T47D (cell line): ENCODE results near the gene DPH3.

ENCODE experiments used
- DNase-seq, 2 experiments: peaks; one replicate each; pipeline versions ENCODE4 v3.0.0 to v3.0.0-alpha.2; 2011 to 2012; ENCODE audit warnings: low read depth in 1 of 2, low spot score in 1 of 2
- JUND ChIP-seq: IDR thresholded peaks from 2 replicates; pipeline ENCODE4 v1.6.1; 2012; ENCODE audit warnings: low read depth
- in situ Hi-C: cut with HindIII; loops from 2 replicates; pipeline ENCODE4 v1.10.0; 2016; ENCODE audit warnings: low sequenced_read_pairs, low pct_unique_long_range_greater_than_20kb

Gene DPH3

GRCh38 chr3:16286751-16287543 is 22.2 kb upstream of the DPH3 start:
- TF ChIP-seq JUND, result no peak
- in situ Hi-C loops, result no loop called here
- no peak for DNase-seq

- DNase-seq, result no peak
- no peak for TF ChIP-seq JUND
- in situ Hi-C loops, result no loop called here
Observed at GRCh38 chr3:16286161-16286560, 21.4 kb upstream of the DPH3 start.

- in situ Hi-C loops, result no loop called here
- TF ChIP-seq JUND, result no peak
Observed at GRCh38 chr3:16284633-16285032, 19.9 kb upstream of the DPH3 start.

GRCh38 chr3:16280671-16281070 is 15.9 kb upstream of the DPH3 start:
- DNase-seq, result no peak
- TF ChIP-seq JUND, result no peak
- in situ Hi-C loops, result no loop called here

More at GRCh38 chr3:16284633-16285032, 19.9 kb upstream of the DPH3 start:
- DNase-seq, result no peak

- no peak for TF ChIP-seq JUND
- in situ Hi-C loops, result no loop called here
- DNase-seq, result no peak
Observed at GRCh38 chr3:16279010-16279801, 14.5 kb upstream of the DPH3 start.

- in situ Hi-C loops, result no loop called here
- no peak for TF ChIP-seq JUND
- peak in 1 of 2 experiments; percentile 23 for DNase-seq
Observed at GRCh38 chr3:16277471-16277870, 12.7 kb upstream of the DPH3 start.

- no peak for TF ChIP-seq JUND
- in situ Hi-C loops, result no loop called here
Observed at GRCh38 chr3:16273867-16274266, 9.1 kb upstream of the DPH3 start.

GRCh38 chr3:16272588-16272987 is 7.8 kb upstream of the DPH3 start:
- in situ Hi-C loops, result no loop called here
- DNase-seq, result no peak
- TF ChIP-seq JUND, result no peak

More at GRCh38 chr3:16273867-16274266, 9.1 kb upstream of the DPH3 start:
- DNase-seq, result no peak

- no peak for DNase-seq
- no peak for TF ChIP-seq JUND
- in situ Hi-C loops, result no loop called here
Observed at GRCh38 chr3:16270855-16271254, 6.1 kb upstream of the DPH3 start.

- in situ Hi-C loops, result no loop called here
- DNase-seq, result no peak
- TF ChIP-seq JUND, result no peak
Observed at GRCh38 chr3:16266714-16267113, 2.0 kb upstream of the DPH3 start.

- TF ChIP-seq JUND, result no peak
- in situ Hi-C loops, result no loop called here
- no peak for DNase-seq
Observed at GRCh38 chr3:16265455-16265786, 678 bp upstream of the DPH3 start.

GRCh38 chr3:16264174-16264707 is 502 bp downstream of the DPH3 start:
- in situ Hi-C loops, result no loop called here
- TF ChIP-seq JUND, result no peak
- peak in 1 of 2 experiments; percentile 30 for DNase-seq

GRCh38 chr3:16262174-16262573 is 2.6 kb downstream of the DPH3 start:
- in situ Hi-C loops, result no loop called here
- no peak for DNase-seq
- no peak for TF ChIP-seq JUND

- DNase-seq, result no peak
- TF ChIP-seq JUND, result no peak
- in situ Hi-C loops, result no loop called here
Observed at GRCh38 chr3:16260046-16260445, 4.7 kb downstream of the DPH3 start.
